Measurements from ENCODE around the gene SLC6A13.

DNA sequence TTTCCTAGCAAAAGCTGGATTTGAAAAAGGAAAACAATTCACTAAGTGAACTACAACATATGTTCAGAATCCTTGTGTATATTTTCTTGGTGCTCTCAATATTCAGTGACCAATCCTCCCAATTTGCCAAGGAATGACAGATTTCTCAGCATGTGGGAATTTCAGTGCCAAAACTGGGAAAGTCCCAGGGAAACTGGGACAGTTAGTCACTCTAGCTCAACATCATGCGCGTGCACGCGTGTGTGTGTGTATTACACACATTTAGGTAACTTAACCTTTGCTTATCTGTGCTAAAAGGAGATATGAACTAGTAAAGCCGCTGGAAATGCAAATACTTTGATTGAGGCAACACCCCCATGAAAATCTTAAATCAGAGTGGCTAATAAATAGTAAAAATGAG lies 26.1 kb upstream of the SLC6A13 start:
- TF ChIP-seq, protein P1, sequence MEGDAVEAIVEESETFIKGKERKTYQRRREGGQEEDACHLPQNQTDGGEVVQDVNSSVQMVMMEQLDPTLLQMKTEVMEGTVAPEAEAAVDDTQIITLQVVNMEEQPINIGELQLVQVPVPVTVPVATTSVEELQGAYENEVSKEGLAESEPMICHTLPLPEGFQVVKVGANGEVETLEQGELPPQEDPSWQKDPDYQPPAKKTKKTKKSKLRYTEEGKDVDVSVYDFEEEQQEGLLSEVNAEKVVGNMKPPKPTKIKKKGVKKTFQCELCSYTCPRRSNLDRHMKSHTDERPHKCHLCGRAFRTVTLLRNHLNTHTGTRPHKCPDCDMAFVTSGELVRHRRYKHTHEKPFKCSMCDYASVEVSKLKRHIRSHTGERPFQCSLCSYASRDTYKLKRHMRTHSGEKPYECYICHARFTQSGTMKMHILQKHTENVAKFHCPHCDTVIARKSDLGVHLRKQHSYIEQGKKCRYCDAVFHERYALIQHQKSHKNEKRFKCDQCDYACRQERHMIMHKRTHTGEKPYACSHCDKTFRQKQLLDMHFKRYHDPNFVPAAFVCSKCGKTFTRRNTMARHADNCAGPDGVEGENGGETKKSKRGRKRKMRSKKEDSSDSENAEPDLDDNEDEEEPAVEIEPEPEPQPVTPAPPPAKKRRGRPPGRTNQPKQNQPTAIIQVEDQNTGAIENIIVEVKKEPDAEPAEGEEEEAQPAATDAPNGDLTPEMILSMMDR (conservative IDR thresholded peaks at IDR 0.05; ENCODE audit: low read depth, low read length), result no peak
- TF ChIP-seq EZH2phosphoT487 (IDR thresholded peaks at IDR 0.05; ENCODE audit: borderline replicate concordance, low read length), result no peak

All from PC-3 (cell line).